CD4-positive, alpha-beta T cell treated with Interleukin-12 subunit alpha and Interleukin-12 subunit beta, for 1 hour (primary cell): ENCODE results near the gene SLC12A5.
"Not testable (repeated sequence)": the region's sequence is repeated elsewhere in the genome, so short reads cannot be mapped to it uniquely, and the experiment has no call there.

ENCODE experiments used
- DNase-seq: peaks from one replicate; pipeline ENCODE4 v3.0.0-alpha.2; 2020

Gene SLC12A5

GRCh38 chr20:46084805-46085178, 55.8 kb downstream of the SLC12A5 start:
- DNase-seq = no peak

GRCh38 chr20:46085179-46085851, 56.3 kb downstream of the SLC12A5 start:
- no peak for DNase-seq

DNA sequence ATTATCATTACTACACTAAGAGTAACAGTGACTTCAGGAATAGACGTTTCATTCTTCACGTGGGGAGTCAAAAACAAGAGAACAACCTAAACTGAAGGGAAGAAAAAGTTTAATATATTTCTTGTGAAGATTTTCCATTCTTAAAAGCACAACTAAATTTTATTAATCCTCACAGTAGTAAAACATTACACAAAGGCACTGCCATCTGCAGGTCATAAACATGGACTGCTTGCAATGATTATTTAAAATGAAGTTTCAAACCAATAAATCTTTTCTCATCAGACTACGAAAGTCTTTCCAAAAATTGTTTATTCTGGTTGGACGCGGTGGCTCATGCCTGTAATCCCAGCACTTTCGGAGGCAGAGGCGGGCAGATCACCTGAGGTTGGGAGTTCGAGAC, 58.1 kb downstream of the SLC12A5 start:
- no peak for DNase-seq

- DNase-seq = no peak
These were observed 59.6 kb downstream of the SLC12A5 start for GRCh38 chr20:46088409-46089166.

- no peak for DNase-seq
These were observed 60.1 kb downstream of the SLC12A5 start for GRCh38 chr20:46089167-46089416.

DNA sequence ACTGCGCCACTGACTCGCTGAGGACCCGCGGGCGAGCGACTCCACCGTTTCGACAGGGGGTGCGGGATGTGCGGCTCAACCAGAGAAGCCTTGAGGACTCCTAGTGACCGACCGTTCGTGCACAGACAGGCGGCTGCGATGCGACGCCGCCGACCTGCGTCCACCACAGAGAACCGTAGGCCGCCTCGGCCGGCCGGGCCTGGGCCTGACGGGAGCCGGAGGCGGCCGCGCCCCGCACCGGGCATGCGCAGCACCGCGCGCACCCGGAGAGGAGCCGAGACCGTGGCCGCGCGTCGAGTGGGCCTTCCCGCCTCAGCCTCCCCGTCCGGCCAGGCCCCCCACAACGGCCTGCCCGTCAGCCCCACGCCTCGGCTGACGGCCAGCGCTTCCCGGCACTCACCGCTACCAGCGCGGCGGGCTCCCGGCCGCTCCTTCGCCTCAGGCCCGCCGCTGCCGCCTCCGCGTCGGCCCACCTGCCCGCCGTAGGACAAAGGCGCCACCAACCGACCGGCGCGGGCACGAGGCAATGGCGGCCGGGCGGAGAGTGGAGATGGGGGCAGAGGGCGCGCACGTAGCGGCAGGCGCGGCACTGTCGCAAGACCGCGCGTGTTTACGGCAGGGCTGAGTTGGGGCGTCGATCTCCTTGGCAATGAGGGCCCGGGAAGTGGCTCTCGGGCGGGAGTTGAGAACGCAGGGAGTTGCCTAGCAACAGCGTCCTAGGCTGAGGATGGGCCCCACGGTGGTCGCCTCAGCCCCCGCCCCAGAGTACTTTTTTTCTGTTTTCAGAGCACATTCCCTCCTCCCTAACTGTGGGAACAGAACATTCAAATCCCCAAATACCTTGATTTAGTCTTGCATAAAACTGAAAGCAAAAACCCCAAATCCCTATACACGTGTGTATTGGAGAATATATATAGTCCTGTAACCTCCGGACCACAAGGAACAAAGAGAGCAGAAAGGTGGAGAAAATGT, 60.7 kb downstream of the SLC12A5 start, which contains the start of gene NCOA5:
Gene NCOA5 (minus strand): TSS at position 546 of the 972 bp plus-strand sequence. CDS start 10,538 bp downstream, outside the sequence.
- peak; percentile 95 for DNase-seq

- DNase-seq = not testable (repeated sequence)
These were observed 62.9 kb downstream of the SLC12A5 start for GRCh38 chr20:46091622-46092535.

DNA sequence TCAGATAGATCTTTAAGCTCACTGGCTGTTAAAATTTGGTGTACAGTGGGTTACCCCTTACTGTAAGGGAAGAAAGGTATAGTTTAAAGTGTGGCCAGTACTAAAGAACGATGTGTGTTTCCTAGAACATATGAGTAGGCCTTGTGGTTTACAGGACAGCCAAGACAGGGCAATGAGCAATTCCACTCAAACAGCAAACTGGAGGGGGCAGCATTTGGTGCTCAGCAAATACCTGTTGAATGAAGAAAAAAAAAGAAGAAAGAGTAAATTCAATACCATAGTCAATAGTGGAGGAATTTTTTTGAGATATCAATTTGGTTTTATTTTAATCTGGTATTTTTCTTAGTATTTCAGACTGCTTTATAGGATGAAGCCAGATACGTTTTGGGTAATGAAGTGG, 64.5 kb downstream of the SLC12A5 start:
- DNase-seq = no peak

DNA sequence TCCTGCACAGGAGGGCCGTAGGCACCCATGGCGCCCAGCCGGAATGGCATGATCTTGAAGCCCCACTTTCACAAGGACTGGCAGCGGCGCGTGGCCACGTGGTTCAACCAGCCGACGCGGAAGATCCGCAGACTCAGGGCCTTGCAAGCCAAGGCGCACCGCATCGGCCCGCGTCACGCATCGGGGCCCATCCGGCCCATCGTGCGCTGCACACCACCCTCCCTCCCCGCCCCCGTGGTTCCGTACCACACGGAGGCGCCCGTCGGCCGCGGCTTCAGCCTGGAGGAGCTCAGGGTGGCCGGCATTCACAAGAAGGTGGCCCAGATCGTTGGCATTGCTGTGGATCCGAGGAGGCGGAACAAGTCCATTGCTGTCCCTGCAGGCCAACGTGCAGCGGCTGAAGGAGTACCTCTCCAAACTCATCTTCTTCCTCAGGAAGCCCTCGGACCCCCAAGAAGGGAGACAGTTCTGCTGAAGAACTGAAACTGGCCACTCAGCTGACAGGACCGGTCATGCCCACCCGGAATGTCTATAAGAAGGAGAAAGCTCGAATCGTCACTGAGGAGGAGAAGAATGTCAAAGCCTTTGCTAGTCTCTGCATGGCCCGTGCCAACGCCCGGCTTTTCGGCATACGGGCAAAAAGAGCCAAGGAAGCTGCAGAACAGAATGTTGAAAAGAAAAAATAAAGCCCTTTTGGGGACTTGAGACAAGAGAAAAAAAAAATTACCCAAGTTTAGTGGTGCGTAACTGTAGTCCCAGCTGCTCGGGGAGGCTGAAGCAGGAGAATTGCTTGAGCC, 70.7 kb downstream of the SLC12A5 start:
- no peak for DNase-seq

GRCh38 chr20:46100444-46100843, 71.4 kb downstream of the SLC12A5 start:
- DNase-seq = not testable (repeated sequence)

DNA sequence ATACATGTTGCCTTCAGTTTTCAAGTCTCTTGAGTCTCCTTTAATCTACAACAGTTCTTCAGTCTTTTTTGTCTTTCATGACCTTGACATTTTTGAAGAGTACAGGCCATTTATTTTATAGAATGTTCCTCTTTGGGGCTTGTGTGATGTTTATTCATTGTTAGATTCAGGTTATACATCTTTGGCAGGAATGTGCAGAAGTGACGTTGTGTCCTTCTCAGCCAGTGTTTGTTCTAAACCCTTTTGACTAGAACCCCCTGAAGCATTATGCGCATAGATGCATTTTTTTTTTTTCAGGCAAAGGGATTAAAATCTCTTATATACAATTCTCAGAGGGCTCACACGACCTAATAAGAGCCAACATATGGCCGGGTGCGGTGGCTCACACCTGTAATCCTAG, 72.0 kb downstream of the SLC12A5 start:
- no peak for DNase-seq

- DNase-seq = no peak
These were observed 72.9 kb downstream of the SLC12A5 start for GRCh38 chr20:46101957-46102356.

GRCh38 chr20:46102940-46103339, 73.9 kb downstream of the SLC12A5 start:
- no peak for DNase-seq

GRCh38 chr20:46104262-46104661, 75.2 kb downstream of the SLC12A5 start:
- no peak for DNase-seq

DNA sequence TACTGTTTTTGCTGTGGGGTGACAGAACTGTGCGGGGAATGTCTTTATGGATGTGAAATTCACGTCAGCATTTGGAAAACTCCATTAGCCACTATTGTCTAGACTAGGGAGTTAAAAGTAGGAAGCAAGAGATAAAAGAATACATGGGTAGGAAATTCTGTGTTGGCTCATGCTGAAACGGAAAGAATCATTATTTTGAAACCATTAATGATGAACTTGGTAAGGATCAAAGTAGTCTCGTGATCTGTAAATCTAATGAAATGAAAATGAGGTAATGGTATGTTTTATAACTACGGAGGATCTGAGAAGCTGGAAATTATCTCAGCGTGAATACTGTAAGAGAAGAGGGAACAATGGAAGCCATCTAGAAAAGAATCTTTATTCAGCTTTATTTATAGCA, 78.0 kb downstream of the SLC12A5 start:
- no peak for DNase-seq

DNA sequence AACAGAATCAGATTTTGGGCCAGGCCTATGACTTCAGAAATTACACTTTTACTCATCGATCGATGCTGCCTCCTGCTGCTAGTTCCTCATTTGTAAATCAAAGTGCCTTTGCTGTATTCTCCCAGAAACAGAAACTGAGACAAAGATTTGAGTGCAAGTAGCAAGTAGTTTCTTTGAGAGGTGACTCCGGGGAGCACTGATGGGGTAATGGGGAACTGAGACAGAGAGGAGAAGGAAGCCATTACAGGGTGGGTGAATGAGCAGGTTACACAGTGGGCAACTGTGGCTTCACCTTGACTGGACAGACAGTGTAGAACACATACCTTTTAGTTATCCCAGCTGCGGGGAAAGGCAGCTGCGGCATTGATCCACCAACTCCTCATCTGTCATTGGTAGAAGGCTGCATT, 79.4 kb downstream of the SLC12A5 start:
- no peak for DNase-seq

DNA sequence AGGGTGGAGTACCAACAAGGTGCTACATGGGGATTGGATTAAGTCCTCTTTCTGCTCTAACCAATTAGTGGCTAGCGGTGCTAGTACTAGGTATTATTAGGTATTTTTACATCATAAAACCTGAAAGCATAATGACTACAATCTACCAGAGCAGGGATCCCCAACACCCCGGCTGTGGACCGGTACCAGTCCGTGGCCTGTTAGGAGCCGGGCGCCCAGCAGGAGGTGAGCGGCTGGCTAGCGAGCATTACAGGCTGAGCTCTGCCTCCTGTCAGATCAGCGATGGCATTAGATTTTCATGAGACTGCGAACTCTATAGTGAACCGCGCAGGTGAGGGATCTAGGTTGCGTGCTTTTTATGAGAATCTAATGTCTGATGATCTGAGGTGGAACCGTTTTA, 80.0 kb downstream of the SLC12A5 start:
- DNase-seq = no peak
